ENCODE results near the gene MAB21L1.

The MAB21L1 gene

DNA sequence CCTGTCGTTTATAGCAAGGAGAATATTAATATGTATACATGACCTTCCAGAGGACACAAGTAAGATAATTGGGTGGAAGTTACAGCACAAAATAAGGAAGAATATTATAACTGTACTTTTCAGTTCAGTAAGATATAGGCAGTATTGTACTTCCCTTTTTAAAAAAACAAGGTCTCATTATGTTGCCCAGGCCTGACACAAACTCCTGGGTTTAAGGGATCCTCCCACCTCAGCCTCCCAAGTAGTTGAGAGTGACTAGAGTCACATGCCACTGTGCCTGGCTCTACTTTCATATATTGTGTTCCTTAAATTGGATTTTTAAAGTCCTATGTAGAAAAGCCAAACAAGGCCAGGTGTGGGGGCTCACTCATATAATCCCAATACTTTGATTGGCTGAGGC lies 19.5 kb upstream of the MAB21L1 start (continued):
- TF ChIP-seq BCL11A (tag by site-specific recombination; IDR thresholded peaks at IDR 0.05; ENCODE audit: low read depth) (no peak), HOXA7 (CRISPR knock-in tag; IDR thresholded peaks at IDR 0.05; ENCODE audit: borderline replicate concordance) (no peak), GLIS1 (tag by site-specific recombination; IDR thresholded peaks at IDR 0.05) (no peak)

DNA sequence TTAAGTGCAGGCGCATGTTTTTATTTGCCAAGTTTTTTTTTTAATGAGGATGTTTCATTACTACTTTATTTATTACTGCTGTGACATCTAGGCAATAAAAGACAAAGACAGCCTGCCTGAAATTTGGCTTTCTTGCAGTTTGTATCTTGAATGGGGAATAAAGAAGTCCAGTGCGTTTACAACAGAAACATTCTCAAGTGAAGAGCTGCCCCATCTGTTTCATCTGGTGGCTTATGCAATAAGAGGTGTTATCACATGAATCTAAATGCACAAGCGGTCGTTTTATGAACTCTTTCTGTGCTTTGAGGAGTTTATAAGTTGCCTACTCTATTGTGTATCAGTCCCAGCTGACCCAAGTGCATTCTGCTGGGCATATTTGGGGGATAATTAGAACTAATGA lies 12.6 kb upstream of the MAB21L1 start:
- TF ChIP-seq, protein P1, sequence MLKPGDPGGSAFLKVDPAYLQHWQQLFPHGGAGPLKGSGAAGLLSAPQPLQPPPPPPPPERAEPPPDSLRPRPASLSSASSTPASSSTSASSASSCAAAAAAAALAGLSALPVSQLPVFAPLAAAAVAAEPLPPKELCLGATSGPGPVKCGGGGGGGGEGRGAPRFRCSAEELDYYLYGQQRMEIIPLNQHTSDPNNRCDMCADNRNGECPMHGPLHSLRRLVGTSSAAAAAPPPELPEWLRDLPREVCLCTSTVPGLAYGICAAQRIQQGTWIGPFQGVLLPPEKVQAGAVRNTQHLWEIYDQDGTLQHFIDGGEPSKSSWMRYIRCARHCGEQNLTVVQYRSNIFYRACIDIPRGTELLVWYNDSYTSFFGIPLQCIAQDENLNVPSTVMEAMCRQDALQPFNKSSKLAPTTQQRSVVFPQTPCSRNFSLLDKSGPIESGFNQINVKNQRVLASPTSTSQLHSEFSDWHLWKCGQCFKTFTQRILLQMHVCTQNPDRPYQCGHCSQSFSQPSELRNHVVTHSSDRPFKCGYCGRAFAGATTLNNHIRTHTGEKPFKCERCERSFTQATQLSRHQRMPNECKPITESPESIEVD (tag by site-specific recombination; IDR thresholded peaks at IDR 0.05), result peak; percentile 53; the same call in 1 of the 2 replicates
- TF ChIP-seq ZNF335 (tag by site-specific recombination; conservative IDR thresholded peaks at IDR 0.05) (no peak), FEZF1 (tag by site-specific recombination; IDR thresholded peaks at IDR 0.05) (peak; percentile 15), KLF8 (tag by site-specific recombination; IDR thresholded peaks at IDR 0.05) (no peak)
- ChIA-PET CTCF (no interaction called here), POLR2A (no interaction called here)
- Histone ChIP-seq H3K4me3 (ENCODE audit: low read depth, low read length) (no peak overlapping the region), H3K9me3 (ENCODE audit: control insufficient read depth, insufficient read depth, low read depth, low read length) (no peaks in the 10 kb centered on the region), H3K4me1 (ENCODE audit: control insufficient read depth, insufficient read depth, low read length) (peaks cover 9% of the 10 kb centered on the region), H3K27ac (ENCODE audit: extremely low read depth, low read depth, low read length) (no peak overlapping the region), H3K36me3 (ENCODE audit: control insufficient read depth in 2 of 2, insufficient read depth in 1 of 2, low read length in 2 of 2) (no peaks in the 10 kb centered on the region)

DNA sequence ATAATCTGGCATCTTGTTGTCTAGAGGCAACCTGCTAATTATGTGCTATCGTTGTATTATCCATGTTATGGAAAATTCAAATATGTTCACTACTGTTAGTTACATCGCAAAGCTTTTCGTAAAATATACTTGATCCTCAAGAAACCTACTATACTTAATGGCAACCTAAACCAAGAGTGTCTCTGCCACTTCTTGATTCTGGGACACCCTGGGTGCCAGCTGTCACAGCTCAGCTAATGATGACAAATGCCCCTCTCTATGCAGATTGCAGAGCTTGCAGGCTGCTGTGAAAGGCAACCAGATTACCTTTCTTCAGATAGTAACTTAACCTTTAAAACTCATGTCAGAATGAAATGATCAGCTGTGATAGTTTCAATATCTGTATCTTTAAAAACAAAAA lies 8.9 kb upstream of the MAB21L1 start:
- TF ChIP-seq ZNF530 (tag by site-specific recombination; IDR thresholded peaks at IDR 0.05; ENCODE audit: low read depth), result no peak
- peak; percentile 85 for TF ChIP-seq ZBTB17 (tag by site-specific recombination; IDR thresholded peaks at IDR 0.05)
- TF ChIP-seq, protein P2, sequence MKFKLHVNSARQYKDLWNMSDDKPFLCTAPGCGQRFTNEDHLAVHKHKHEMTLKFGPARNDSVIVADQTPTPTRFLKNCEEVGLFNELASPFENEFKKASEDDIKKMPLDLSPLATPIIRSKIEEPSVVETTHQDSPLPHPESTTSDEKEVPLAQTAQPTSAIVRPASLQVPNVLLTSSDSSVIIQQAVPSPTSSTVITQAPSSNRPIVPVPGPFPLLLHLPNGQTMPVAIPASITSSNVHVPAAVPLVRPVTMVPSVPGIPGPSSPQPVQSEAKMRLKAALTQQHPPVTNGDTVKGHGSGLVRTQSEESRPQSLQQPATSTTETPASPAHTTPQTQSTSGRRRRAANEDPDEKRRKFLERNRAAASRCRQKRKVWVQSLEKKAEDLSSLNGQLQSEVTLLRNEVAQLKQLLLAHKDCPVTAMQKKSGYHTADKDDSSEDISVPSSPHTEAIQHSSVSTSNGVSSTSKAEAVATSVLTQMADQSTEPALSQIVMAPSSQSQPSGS (tag by site-specific recombination; IDR thresholded peaks at IDR 0.05; ENCODE audit: low read depth), result no peak
- peak; percentile 23; the same call in 1 of the 2 replicates for TF ChIP-seq SP7 (tag by site-specific recombination; IDR thresholded peaks at IDR 0.05)
- TF ChIP-seq, protein P3, sequence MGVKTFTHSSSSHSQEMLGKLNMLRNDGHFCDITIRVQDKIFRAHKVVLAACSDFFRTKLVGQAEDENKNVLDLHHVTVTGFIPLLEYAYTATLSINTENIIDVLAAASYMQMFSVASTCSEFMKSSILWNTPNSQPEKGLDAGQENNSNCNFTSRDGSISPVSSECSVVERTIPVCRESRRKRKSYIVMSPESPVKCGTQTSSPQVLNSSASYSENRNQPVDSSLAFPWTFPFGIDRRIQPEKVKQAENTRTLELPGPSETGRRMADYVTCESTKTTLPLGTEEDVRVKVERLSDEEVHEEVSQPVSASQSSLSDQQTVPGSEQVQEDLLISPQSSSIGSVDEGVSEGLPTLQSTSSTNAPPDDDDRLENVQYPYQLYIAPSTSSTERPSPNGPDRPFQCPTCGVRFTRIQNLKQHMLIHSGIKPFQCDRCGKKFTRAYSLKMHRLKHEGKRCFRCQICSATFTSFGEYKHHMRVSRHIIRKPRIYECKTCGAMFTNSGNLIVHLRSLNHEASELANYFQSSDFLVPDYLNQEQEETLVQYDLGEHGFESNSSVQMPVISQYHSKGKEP (tag by site-specific recombination; IDR thresholded peaks at IDR 0.05), result peak; percentile 77
- peak; percentile 48; the same call in 1 of the 2 replicates for TF ChIP-seq MEIS1 (CRISPR knock-in tag; IDR thresholded peaks at IDR 0.05; ENCODE audit: borderline replicate concordance)
- no peak for TF ChIP-seq OSR2 (tag by site-specific recombination; IDR thresholded peaks at IDR 0.05)
- peak; percentile 37 for TF ChIP-seq GLIS1 (tag by site-specific recombination; IDR thresholded peaks at IDR 0.05)
- peak; percentile 80 for TF ChIP-seq FEZF1 (tag by site-specific recombination; IDR thresholded peaks at IDR 0.05)
- ChIA-PET CTCF (no interaction called here), POLR2A (interaction anchor here (1.4 kb wide), 1 partner anchor 9 kb away, joined by 6 read pairs; the partner anchor contains the start of gene MAB21L1)
- H3K4me3 ChIP-seq (ENCODE audit: low read depth, low read length), result no peak overlapping the region
- H3K36me3 ChIP-seq (ENCODE audit: control insufficient read depth in 2 of 2, insufficient read depth in 1 of 2, low read length in 2 of 2), result no peaks in the 10 kb centered on the region
- no peaks in the 10 kb centered on the region for H3K9me3 ChIP-seq (ENCODE audit: control insufficient read depth, insufficient read depth, low read depth, low read length)
- H3K27ac ChIP-seq (ENCODE audit: extremely low read depth, low read depth, low read length), result no peak overlapping the region
- H3K4me1 ChIP-seq (ENCODE audit: control insufficient read depth, insufficient read depth, low read length), result peaks cover 9% of the 10 kb centered on the region

DNA sequence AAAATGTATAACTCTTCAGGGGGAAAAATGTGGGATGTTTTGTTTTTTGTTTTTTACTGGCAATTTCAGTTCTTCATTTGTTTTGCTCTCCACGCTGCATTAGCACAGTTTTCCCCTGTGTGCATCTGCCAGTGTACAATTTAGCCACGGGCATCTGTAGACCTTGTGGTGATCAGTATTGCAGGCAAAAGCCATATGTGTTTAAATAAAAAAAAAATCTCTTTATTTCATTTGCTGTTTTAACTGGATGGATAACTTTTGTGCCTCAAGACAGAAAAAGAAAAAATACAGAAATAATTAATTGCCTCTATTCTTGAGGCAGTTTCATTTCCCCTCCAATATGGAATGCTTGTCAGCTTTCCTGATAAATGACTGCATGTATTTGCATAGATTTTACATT lies 7.9 kb upstream of the MAB21L1 start:
- Histone ChIP-seq H3K4me3 (ENCODE audit: low read depth, low read length) (no peak overlapping the region), H3K4me1 (ENCODE audit: control insufficient read depth, insufficient read depth, low read length) (peaks cover 9% of the 10 kb centered on the region), H3K27ac (ENCODE audit: extremely low read depth, low read depth, low read length) (no peak overlapping the region), H3K36me3 (ENCODE audit: control insufficient read depth in 2 of 2, insufficient read depth in 1 of 2, low read length in 2 of 2) (no peaks in the 10 kb centered on the region), H3K9me3 (ENCODE audit: control insufficient read depth, insufficient read depth, low read depth, low read length) (no peaks in the 10 kb centered on the region)
- POLR2A ChIA-PET, result interaction anchor here (1.4 kb wide), 1 partner anchor 8 kb away, joined by 6 read pairs; the partner anchor contains the start of gene MAB21L1
- CTCF ChIA-PET, result interaction anchor here (0.7 kb wide), 1 partner anchor 301 kb away, joined by 3 read pairs; no protein-coding TSS in a partner anchor
- no peak for TF ChIP-seq ZNF501 (tag by site-specific recombination; IDR thresholded peaks at IDR 0.05)
- TF ChIP-seq ZNF140 (tag by site-specific recombination; IDR thresholded peaks at IDR 0.05), result no peak
- TF ChIP-seq ZSCAN23 (tag by site-specific recombination; IDR thresholded peaks at IDR 0.05), result no peak
- no peak for TF ChIP-seq ZFP41 (tag by site-specific recombination; IDR thresholded peaks at IDR 0.05; ENCODE audit: borderline replicate concordance)
- TF ChIP-seq ZNF121 (tag by site-specific recombination; IDR thresholded peaks at IDR 0.05), result no peak
- no peak for TF ChIP-seq OVOL3 (tag by site-specific recombination; IDR thresholded peaks at IDR 0.05)
- no peak for TF ChIP-seq KLF10 (tag by site-specific recombination; IDR thresholded peaks at IDR 0.05)
- TF ChIP-seq, protein P4, sequence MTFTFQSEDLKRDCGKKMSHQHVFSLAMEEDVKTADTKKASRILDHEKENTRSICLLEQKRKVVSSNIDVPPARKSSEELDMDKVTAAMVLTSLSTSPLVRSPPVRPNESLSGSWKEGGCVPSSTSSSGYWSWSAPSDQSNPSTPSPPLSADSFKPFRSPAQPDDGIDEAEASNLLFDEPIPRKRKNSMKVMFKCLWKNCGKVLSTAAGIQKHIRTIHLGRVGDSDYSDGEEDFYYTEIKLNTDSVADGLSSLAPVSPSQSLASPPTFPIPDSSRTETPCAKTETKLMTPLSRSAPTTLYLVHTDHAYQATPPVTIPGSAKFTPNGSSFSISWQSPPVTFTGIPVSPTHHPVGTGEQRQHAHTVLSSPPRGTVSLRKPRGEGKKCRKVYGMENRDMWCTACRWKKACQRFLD (tag by site-specific recombination; IDR thresholded peaks at IDR 0.05), result no peak
- TF ChIP-seq, protein P5, sequence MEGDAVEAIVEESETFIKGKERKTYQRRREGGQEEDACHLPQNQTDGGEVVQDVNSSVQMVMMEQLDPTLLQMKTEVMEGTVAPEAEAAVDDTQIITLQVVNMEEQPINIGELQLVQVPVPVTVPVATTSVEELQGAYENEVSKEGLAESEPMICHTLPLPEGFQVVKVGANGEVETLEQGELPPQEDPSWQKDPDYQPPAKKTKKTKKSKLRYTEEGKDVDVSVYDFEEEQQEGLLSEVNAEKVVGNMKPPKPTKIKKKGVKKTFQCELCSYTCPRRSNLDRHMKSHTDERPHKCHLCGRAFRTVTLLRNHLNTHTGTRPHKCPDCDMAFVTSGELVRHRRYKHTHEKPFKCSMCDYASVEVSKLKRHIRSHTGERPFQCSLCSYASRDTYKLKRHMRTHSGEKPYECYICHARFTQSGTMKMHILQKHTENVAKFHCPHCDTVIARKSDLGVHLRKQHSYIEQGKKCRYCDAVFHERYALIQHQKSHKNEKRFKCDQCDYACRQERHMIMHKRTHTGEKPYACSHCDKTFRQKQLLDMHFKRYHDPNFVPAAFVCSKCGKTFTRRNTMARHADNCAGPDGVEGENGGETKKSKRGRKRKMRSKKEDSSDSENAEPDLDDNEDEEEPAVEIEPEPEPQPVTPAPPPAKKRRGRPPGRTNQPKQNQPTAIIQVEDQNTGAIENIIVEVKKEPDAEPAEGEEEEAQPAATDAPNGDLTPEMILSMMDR (tag by site-specific recombination; IDR thresholded peaks at IDR 0.05), result no peak
- TF ChIP-seq ZFP69B (tag by site-specific recombination; IDR thresholded peaks at IDR 0.05), result no peak

All from HEK293 (cell line).